AG09319 (cell line): ENCODE measurements around the gene STAB1.
A peak's percentile ranks its signal among the peaks of the same experiment; 100 is the strongest.

ENCODE experiments used
- DNase-seq: peaks from one replicate; pipeline ENCODE4 v3.0.0-alpha.2; 2010; ENCODE audit warnings: low read depth; ENCODE audit errors: extremely low read depth
- CTCF ChIP-seq: IDR thresholded peaks from 2 replicates; pipeline ENCODE4 v1.5.1; 2011; ENCODE audit warnings: low read depth, mild to moderate bottlenecking, inconsistent platforms, low read length, moderate library complexity

Gene STAB1

GRCh38 chr3:52495777-52496602, 852 bp downstream of the STAB1 start:
- no peak for DNase-seq
- no peak for TF ChIP-seq CTCF

- DNase-seq = peak; percentile 44
- TF ChIP-seq CTCF = no peak
Measured at GRCh38 chr3:52498137-52499054, 3.3 kb downstream of the STAB1 start.

- no peak for TF ChIP-seq CTCF
- DNase-seq = no peak
Measured at GRCh38 chr3:52501046-52501445, 5.9 kb downstream of the STAB1 start.

- no peak for TF ChIP-seq CTCF
- no peak for DNase-seq
Measured at GRCh38 chr3:52502001-52502400, 6.9 kb downstream of the STAB1 start.

- no peak for DNase-seq
- TF ChIP-seq CTCF = no peak
Measured at GRCh38 chr3:52502808-52503350, 7.7 kb downstream of the STAB1 start.

- no peak for TF ChIP-seq CTCF
- no peak for DNase-seq
Measured at GRCh38 chr3:52503788-52504424, 8.8 kb downstream of the STAB1 start.
